Activated T-helper 2 cell treated with anti-CD3 and anti-CD28 coated beads, Interferon-gamma antibody, Interleukin-2, Interleukin-4, amounts not matched to agents 10 μg/mL and 5 μg/mL and 100 μg/mL, durations not matched to agents 14 hours and 24 hours and 36 hours (primary cell): Measurements from ENCODE around the gene BAG5. TPM values are rescaled to one million over a fixed set of nuclear protein-coding genes. Genes with fewer than 3 reads are reported as not detected.

Experiments
- DNase-seq: peaks from one replicate; pipeline ENCODE4 v3.0.0; 2021; ENCODE audit warnings: low spot score
- H3K27ac Mint-ChIP-seq: one replicate; pipeline ENCODE4 v1.8.0; 2021; ENCODE audit warnings: mixed read lengths
- H3K27me3 Mint-ChIP-seq: one replicate; pipeline ENCODE4 v1.8.0; 2021; ENCODE audit warnings: low read depth, mixed read lengths
- H3K36me3 Mint-ChIP-seq: one replicate; pipeline ENCODE4 v1.8.0; 2021; ENCODE audit warnings: low read depth, mixed read lengths
- H3K4me1 Mint-ChIP-seq: one replicate; pipeline ENCODE4 v1.8.0; 2021; ENCODE audit warnings: low read depth, mixed read lengths
- H3K4me3 Mint-ChIP-seq: one replicate; pipeline ENCODE4 v1.8.0; 2021; ENCODE audit warnings: low read depth, mild to moderate bottlenecking, moderate library complexity, mixed read lengths
- H3K9me3 Mint-ChIP-seq: one replicate; pipeline ENCODE4 v1.8.0; 2021; ENCODE audit warnings: mixed read lengths
- intact Hi-C: fragments of 100-400 bp; cut with micrococcal nuclease; formaldehyde crosslinking; loops from one replicate; pipeline ENCODE4 v1.15.1; 2023
- total RNA-seq: library from RNA; stranded (reverse); gene quantifications from 2 replicates; pipeline ENCODE4 v1.2.3, GENCODE V29; 2022

Gene BAG5
- total RNA-seq, 1 donor from 2014 or later, result 29.2 TPM

GRCh38 chr14:103507751-103508150, 54.7 kb downstream of the BAG5 start:
- no peaks in the 10 kb centered on the region for H3K27me3 Mint-ChIP-seq
- H3K4me3 Mint-ChIP-seq, result no peak overlapping the region
- intact Hi-C loops, result no loop called here

More at GRCh38 chr14:103507751-103508150, 54.7 kb downstream of the BAG5 start:
- no peak overlapping the region for H3K27ac Mint-ChIP-seq
- no peaks in the 10 kb centered on the region for H3K4me1 Mint-ChIP-seq
- DNase-seq, result no peak
- H3K36me3 Mint-ChIP-seq, result peaks cover 42% of the 10 kb centered on the region
- H3K9me3 Mint-ChIP-seq, result no peaks in the 10 kb centered on the region

Other genes with a start within 250 kb of the BAG5 start
- 261 TPM in 2 replicates for gene EIF5, start 228.4 kb downstream of the BAG5 start, total RNA-seq
- gene MARK3, start 177.2 kb downstream of the BAG5 start, total RNA-seq, result 81.4 and 84.1 TPM in 2 replicates
- 14.0 and 15.3 TPM in 2 replicates for gene CKB, start 39.8 kb downstream of the BAG5 start, total RNA-seq
- gene TRMT61A, start 33.5 kb downstream of the BAG5 start, total RNA-seq, result 13.7 and 15.0 TPM in 2 replicates
- gene COA8, start 303 bp upstream of the BAG5 start, total RNA-seq, result 31.9 and 33.5 TPM in 2 replicates
- 161 and 169 TPM in 2 replicates for gene KLC1, start 66.6 kb upstream of the BAG5 start, total RNA-seq
- gene XRCC3, start 152.8 kb upstream of the BAG5 start, total RNA-seq, result 52.9 and 53.7 TPM in 2 replicates
- gene ZFYVE21, start 153.2 kb upstream of the BAG5 start, total RNA-seq, result 24.6 and 27.5 TPM in 2 replicates